ENCODE results near the gene SLC14A1.

SLC14A1 gene

GRCh38 chr18:45723567-45724355, at the start of gene SLC14A1:
Gene SLC14A1 (plus strand): TSS chr18:45724181. CDS start chr18:45730321, 6,140 bp downstream.
- no peak for DNase-seq (ENCODE audit: low read depth)

- DNase-seq (ENCODE audit: low read depth), result no peak
These were observed 46.6 kb upstream of the SLC14A1 start for GRCh38 chr18:45677276-45677807.

- DNase-seq (ENCODE audit: low read depth), result no peak
These were observed 45.5 kb upstream of the SLC14A1 start for GRCh38 chr18:45678441-45678840.

GRCh38 chr18:45678850-45679249, 45.1 kb upstream of the SLC14A1 start:
- DNase-seq (ENCODE audit: low read depth), result no peak

- no peak for DNase-seq (ENCODE audit: low read depth)
These were observed 43.8 kb upstream of the SLC14A1 start for GRCh38 chr18:45680066-45680690.

GRCh38 chr18:45682181-45682580, 41.8 kb upstream of the SLC14A1 start:
- DNase-seq (ENCODE audit: low read depth), result no peak

- no peak for DNase-seq (ENCODE audit: low read depth)
These were observed 39.5 kb upstream of the SLC14A1 start for GRCh38 chr18:45684341-45685115.

GRCh38 chr18:45686891-45687611, 36.9 kb upstream of the SLC14A1 start:
- DNase-seq (ENCODE audit: low read depth), result peak; percentile 41

- DNase-seq (ENCODE audit: low read depth), result no peak
These were observed 36.4 kb upstream of the SLC14A1 start for GRCh38 chr18:45687621-45688020.

GRCh38 chr18:45688113-45688512, 35.9 kb upstream of the SLC14A1 start:
- no peak for DNase-seq (ENCODE audit: low read depth)

GRCh38 chr18:45688833-45689232, 35.1 kb upstream of the SLC14A1 start:
- peak; percentile 37 for DNase-seq (ENCODE audit: low read depth)

- no peak for DNase-seq (ENCODE audit: low read depth)
These were observed 34.6 kb upstream of the SLC14A1 start for GRCh38 chr18:45689396-45689795.

- DNase-seq (ENCODE audit: low read depth), result no peak
These were observed 32.8 kb upstream of the SLC14A1 start for GRCh38 chr18:45690975-45691815.

GRCh38 chr18:45691816-45692179, 32.2 kb upstream of the SLC14A1 start:
- no peak for DNase-seq (ENCODE audit: low read depth)

- DNase-seq (ENCODE audit: low read depth), result no peak
These were observed 21.2 kb upstream of the SLC14A1 start for GRCh38 chr18:45702708-45703265.

- DNase-seq (ENCODE audit: low read depth), result no peak
These were observed 15.2 kb upstream of the SLC14A1 start for GRCh38 chr18:45708831-45709230.

GRCh38 chr18:45712061-45712460, 11.9 kb upstream of the SLC14A1 start:
- no peak for DNase-seq (ENCODE audit: low read depth)

GRCh38 chr18:45713239-45713638, 10.7 kb upstream of the SLC14A1 start:
- DNase-seq (ENCODE audit: low read depth), result no peak

- DNase-seq (ENCODE audit: low read depth), result no peak
These were observed 8.7 kb upstream of the SLC14A1 start for GRCh38 chr18:45715212-45715780.

GRCh38 chr18:45719106-45719505, 4.9 kb upstream of the SLC14A1 start:
- DNase-seq (ENCODE audit: low read depth), result no peak
